ENCODE data around the gene AKT2. TPM values are rescaled to one million over a fixed set of nuclear protein-coding genes. Genes with fewer than 3 reads are reported as not detected.
A peak's percentile ranks its signal among the peaks of the same experiment; 100 is the strongest.

Gene AKT2
- total RNA-seq, 1 experiment from 2014 or later, result 141 TPM

DNA sequence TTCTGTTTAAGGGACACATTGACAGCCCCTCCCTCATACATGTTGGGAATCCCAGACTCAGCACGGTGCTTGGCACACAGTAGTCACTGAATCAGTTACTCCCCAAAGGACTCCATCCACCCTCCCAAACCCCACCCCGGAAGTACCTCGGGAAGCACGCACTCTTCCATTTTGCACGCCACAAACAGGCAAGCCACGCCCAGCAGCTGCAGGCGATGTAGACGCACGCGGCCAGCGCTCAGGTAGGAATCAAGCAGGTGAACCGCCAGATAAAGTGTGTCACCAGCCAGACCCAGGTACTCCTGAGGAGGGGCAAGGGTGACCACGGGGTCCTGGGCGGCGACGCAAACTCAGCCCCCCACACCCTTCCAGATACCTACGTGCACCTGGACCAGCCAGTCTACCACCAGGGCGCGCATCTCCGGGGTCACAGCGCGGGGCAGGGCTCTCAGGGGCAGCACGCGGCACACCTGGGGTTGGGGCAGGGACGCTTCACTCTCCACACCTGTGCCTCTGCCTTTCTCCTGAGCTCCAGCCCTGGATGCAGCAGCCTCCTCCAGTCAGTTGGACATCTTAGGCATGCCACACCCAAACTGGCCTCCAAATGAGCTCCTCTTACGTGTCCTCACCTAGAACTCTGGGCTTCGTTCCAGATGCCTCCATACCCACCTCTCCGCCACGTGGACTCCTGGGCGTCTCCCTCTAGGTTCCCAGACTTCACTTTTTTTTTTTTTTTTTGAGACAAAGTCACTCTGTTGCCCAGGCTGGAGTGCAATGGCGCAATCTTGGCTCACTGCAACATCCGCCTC, 60.6 kb downstream of the AKT2 start (continued):
- TF ChIP-seq CBX3 (IDR thresholded peaks at IDR 0.05; ENCODE audit: low read depth) (peak; percentile 51; the same call in 1 of the 2 replicates), SP1 (IDR thresholded peaks at IDR 0.05; ENCODE audit: low read depth) (peak; percentile 60; the same call in 1 of the 2 replicates), SRF (IDR thresholded peaks at IDR 0.05; ENCODE audit: low read depth) (no peak), EZH2 (IDR thresholded peaks at IDR 0.05) (no peak), CEBPB (IDR thresholded peaks at IDR 0.05; ENCODE audit: low read depth) (no peak), ELF1 (IDR thresholded peaks at IDR 0.05; ENCODE audit: borderline replicate concordance, low read depth) (no peak; the same call in 1 of the 2 replicates)

DNA sequence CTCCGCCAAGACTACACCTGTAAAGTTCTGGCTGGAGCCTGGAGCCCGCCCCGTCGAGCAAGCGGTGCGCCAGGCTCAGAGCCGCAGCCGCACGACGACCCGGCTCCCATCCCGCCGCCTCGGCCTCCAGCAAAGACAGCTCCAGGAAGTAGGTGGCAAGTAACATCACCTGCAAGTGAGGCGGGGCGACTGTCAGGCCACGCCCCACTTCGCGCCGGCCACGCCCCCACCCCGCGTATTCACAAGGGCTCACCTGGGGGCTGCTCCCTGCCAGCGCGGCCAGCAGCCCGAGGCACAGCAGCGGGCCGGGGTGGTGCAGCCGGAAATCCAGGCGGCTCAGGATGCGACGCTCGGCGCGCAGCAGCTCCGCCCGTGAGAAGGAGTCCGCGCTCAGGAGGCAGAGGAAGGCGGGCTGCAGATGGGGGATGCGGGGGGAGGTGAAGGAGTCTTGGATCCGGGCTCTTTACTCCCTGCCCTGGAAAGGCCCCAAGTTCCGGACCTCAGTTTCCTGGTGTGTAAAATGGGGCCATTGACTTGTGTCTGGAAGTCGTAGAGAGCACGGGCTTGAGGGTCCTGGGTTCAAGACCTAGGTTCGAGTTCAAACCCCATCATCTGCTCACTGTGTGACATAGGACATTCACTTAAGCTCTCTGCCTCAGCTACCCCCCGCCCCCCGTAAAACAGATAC, 61.9 kb downstream of the AKT2 start:
- Histone ChIP-seq H3K9me3 (ENCODE audit: control insufficient read depth in 1 of 2, insufficient read depth in 1 of 2, low read depth in 1 of 2, low read length in 2 of 2) (no peaks in the 10 kb centered on the region), H3K9ac (ENCODE audit: low read length) (peak overlapping the region; percentile 67), H2AFZ (ENCODE audit: low read depth, low read length, poor library complexity, severe bottlenecking) (no peak overlapping the region), H3K4me3 (replicated peaks in 1 of 2; ENCODE audit: low read depth in 1 of 2, low read length in 2 of 2) (peak overlapping the region; percentile 58 to 64), H3K36me3 (ENCODE audit: control insufficient read depth in 1 of 2, insufficient read depth in 2 of 2, low read length in 2 of 2) (no peaks in the 10 kb centered on the region), H3K9me2 (ENCODE audit: insufficient read depth) (no peaks in the 10 kb centered on the region), H3K4me2 (ENCODE audit: low read length) (peak overlapping the region; percentile 76), H3K4me1 (ENCODE audit: control insufficient read depth in 1 of 2, insufficient read depth in 2 of 2, low read length in 2 of 2) (peaks cover 32 to 83% of the 10 kb centered on the region in 2 experiments; a peak in 3 of 4 replicates), H4K20me1 (ENCODE audit: insufficient read depth) (no peaks in the 10 kb centered on the region), H3K27ac (ENCODE audit: low read depth, low read length) (peak overlapping the region; percentile 93), H3K79me2 (ENCODE audit: insufficient read depth, low read length) (peaks cover 14% of the 10 kb centered on the region; the same call in 1 of the 2 replicates), H3K27me3 (ENCODE audit: insufficient read depth, low read length) (no peaks in the 10 kb centered on the region)
- DNase-seq (ENCODE audit: low read depth, low spot score) (no peak), ATAC-seq (peak; percentile 28)
- peak; percentile 23; the same call in 1 of the 2 replicates for TF ChIP-seq SIN3A (IDR thresholded peaks at IDR 0.05; ENCODE audit: low read depth)
- TF ChIP-seq POLR2AphosphoS5 (IDR thresholded peaks at IDR 0.05; ENCODE audit: low read depth, low read length), result peak; percentile 83
- TF ChIP-seq, protein P1, sequence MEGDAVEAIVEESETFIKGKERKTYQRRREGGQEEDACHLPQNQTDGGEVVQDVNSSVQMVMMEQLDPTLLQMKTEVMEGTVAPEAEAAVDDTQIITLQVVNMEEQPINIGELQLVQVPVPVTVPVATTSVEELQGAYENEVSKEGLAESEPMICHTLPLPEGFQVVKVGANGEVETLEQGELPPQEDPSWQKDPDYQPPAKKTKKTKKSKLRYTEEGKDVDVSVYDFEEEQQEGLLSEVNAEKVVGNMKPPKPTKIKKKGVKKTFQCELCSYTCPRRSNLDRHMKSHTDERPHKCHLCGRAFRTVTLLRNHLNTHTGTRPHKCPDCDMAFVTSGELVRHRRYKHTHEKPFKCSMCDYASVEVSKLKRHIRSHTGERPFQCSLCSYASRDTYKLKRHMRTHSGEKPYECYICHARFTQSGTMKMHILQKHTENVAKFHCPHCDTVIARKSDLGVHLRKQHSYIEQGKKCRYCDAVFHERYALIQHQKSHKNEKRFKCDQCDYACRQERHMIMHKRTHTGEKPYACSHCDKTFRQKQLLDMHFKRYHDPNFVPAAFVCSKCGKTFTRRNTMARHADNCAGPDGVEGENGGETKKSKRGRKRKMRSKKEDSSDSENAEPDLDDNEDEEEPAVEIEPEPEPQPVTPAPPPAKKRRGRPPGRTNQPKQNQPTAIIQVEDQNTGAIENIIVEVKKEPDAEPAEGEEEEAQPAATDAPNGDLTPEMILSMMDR (IDR thresholded peaks at IDR 0.05 in 2 of 3, conservative IDR thresholded peaks at IDR 0.05 in 1 of 3; ENCODE audit: borderline replicate concordance in 1 of 3, insufficient read depth in 1 of 3, low read depth in 2 of 3, low read length in 2 of 3), result no peak
- TF ChIP-seq ZBTB33 (IDR thresholded peaks at IDR 0.05; ENCODE audit: extremely low read depth, insufficient replicate concordance, low read length), result no peak
- no peak for TF ChIP-seq RAD21 (IDR thresholded peaks at IDR 0.05; ENCODE audit: low read depth)
- TF ChIP-seq MAX (IDR thresholded peaks at IDR 0.05), result peak; percentile 73
- TF ChIP-seq, protein P2, sequence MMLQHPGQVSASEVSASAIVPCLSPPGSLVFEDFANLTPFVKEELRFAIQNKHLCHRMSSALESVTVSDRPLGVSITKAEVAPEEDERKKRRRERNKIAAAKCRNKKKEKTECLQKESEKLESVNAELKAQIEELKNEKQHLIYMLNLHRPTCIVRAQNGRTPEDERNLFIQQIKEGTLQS (IDR thresholded peaks at IDR 0.05), result no peak
- ChIA-PET CTCF (interaction anchor here (0.8 to 3.0 kb wide), 3 partner anchors 76 to 412 kb away, joined by 3 to 17 read pairs (median 7); no protein-coding TSS in a partner anchor), POLR2A (interaction anchor here (1.0 to 2.0 kb wide), 2 partner anchors 67 to 75 kb away, joined by 3 to 7 read pairs; no protein-coding TSS in a partner anchor), RAD21 (ENCODE audit: low non-redundant PET in 1 of 2, low total read pairs in 2 of 2, uncharacterized antibody in 2 of 2, unreplicated experiment in 2 of 2) (no interaction called here)
- BruUV-seq (replicated peaks), result no TSS peak
- intact Hi-C loops (cut with micrococcal nuclease), result loop anchor here (5.0 kb wide), 2 partner anchors 389 to 431 kb away; no protein-coding TSS in a partner anchor
